VCaP (cell line): ENCODE data around the gene CHAC2.

ENCODE experiments used
- H3K27ac ChIP-seq: fragments of 450-650 bp; 2 replicates; pipeline ENCODE4 v1.5.1; 2017
- TF ChIP-seq, protein P1 (sequence below): fragments of 450-650 bp; conservative IDR thresholded peaks from 2 replicates; pipeline ENCODE4 v1.5.1; 2017; ENCODE audit warnings: mild to moderate bottlenecking, moderate library complexity

CHAC2 gene

GRCh38 chr2:53780056-53780455 is 12.5 kb downstream of the CHAC2 start:
- H3K27ac ChIP-seq: no peak overlapping the region
- TF ChIP-seq, protein P1, sequence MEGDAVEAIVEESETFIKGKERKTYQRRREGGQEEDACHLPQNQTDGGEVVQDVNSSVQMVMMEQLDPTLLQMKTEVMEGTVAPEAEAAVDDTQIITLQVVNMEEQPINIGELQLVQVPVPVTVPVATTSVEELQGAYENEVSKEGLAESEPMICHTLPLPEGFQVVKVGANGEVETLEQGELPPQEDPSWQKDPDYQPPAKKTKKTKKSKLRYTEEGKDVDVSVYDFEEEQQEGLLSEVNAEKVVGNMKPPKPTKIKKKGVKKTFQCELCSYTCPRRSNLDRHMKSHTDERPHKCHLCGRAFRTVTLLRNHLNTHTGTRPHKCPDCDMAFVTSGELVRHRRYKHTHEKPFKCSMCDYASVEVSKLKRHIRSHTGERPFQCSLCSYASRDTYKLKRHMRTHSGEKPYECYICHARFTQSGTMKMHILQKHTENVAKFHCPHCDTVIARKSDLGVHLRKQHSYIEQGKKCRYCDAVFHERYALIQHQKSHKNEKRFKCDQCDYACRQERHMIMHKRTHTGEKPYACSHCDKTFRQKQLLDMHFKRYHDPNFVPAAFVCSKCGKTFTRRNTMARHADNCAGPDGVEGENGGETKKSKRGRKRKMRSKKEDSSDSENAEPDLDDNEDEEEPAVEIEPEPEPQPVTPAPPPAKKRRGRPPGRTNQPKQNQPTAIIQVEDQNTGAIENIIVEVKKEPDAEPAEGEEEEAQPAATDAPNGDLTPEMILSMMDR: no peak

- H3K27ac ChIP-seq: no peak overlapping the region
- TF ChIP-seq, protein P1: no peak
These were observed 15.1 kb downstream of the CHAC2 start for GRCh38 chr2:53782676-53783075.

GRCh38 chr2:53784436-53784835 is 16.8 kb downstream of the CHAC2 start:
- H3K27ac ChIP-seq: no peak overlapping the region
- TF ChIP-seq, protein P1: no peak

GRCh38 chr2:53785366-53785765 is 17.8 kb downstream of the CHAC2 start:
- TF ChIP-seq, protein P1: no peak
- peak overlapping the region; percentile 89 for H3K27ac ChIP-seq

DNA sequence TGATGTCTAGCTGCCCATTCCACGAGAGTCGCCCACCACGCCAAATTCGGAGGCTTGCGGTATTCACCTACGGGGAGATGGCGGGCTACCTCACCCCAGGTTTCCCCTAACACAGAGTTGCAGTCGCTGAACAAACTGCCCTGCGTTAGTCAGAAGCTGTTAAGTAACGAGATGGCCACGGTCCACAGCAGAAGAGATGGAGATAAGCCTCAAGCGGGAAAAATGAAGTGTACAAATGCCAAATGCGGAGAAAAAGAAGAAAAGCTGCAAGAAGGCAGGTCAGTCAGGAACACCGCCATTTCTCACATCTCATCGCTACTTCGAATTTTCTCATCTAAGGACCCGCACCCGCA is 18.7 kb downstream of the CHAC2 start:
- TF ChIP-seq, protein P1: no peak
- H3K27ac ChIP-seq: peak overlapping the region; percentile 89

- H3K27ac ChIP-seq: peak within 1 kb of the TSS; percentile 89
- TF ChIP-seq, protein P1: no peak
These were observed 19.4 kb downstream of the CHAC2 start, which contains the start of the genes ASB3 and ERLEC1 for GRCh38 chr2:53786705-53787613. ASB3 (minus strand) TSS chr2:53786953; CDS start chr2:53765572, 21,381 bp downstream. ERLEC1 (plus strand) TSS chr2:53787044; CDS start chr2:53787211, 167 bp downstream.

DNA sequence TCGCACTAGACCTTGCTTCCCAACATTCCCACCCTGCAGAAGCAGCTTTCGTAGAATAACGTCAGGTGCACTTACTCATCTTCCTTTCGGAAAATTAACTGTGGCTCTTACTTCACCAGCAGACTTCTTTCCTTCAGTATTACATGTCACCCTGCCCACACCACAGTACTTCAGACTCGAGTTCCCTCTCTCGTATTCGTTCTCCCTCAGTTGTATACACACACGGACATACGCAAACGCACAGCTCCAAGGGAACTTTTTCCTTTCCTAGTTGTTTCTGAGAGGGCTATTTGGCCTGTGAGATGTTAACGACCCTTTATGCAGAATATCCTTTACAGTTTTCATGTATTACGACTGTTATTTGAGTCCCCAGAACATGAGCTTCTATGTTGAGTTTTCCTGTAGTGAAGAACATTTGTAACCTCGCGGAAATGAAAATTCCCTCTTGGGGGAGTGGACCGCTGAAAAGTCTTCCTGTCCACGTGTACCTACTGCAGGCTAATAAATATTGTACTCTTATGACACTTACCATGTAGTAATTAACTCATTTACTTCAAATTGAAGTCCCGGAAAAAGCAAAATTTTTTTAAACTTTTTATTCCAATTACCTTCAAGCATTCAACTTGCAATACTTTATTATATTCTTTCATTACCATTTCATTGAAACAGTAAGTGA is 20.1 kb downstream of the CHAC2 start:
- H3K27ac ChIP-seq: peak overlapping the region; percentile 89

More for the DNA sequence above, 20.1 kb downstream of the CHAC2 start:
- TF ChIP-seq, protein P1: no peak
